22Rv1 (cell line): ENCODE measurements around the gene CACTIN.

Experiments used
- CTCF ChIP-seq: fragments of 450-650 bp; IDR thresholded peaks from 2 replicates; pipeline ENCODE4 v1.5.1; 2017; ENCODE audit warnings: mild to moderate bottlenecking
- ZFX ChIP-seq: fragments of 450-650 bp; IDR thresholded peaks from 2 replicates; pipeline ENCODE4 v1.6.1; 2017; ENCODE audit warnings: antibody characterized with exemption, borderline replicate concordance

GRCh38 chr19:3618144-3618810, 8.3 kb downstream of the CACTIN start:
- TF ChIP-seq CTCF = peak; percentile 91
- no peak for TF ChIP-seq ZFX
